Measurements from ENCODE around the gene C1orf21.

The C1orf21 gene

DNA sequence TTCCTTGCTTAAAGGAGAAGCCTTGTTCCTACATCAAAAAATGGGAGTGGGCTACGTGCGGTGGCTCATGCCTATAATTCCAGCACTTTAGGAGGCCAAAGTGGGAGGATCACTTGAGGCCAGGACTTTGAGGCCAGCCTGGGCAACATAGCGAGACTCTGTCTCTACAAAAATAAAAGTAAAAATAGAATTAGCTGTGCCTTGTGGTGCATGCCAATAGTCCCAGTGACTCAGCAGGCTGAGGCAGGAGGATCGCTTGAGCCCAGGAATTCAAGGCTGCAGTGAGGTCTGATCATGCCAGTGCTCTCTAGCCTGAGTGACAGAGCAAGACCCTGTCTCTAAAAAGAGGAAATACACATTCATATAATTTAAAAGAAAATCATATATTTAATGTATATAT, 127.1 kb downstream of the C1orf21 start:
- DNase-seq (ENCODE audit: low read depth in 2 of 2), result no peak

DNA sequence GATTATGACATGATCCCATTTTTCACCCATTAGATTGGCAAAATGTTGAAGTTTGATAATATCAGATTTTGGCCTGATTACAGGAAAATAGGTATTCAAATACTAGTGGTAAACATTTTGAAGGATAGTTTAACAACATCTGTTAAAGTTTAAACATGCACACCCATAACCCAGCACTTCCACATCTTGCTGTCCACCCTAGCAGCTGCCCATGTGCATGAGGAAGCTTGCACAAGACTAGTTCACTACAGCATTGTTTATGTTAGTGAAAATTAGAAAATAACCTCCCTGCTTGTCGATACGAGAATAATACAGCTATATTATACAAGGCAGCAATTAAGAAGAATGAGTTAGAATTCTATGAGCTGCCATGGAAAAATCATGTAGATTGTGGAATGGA, 127.6 kb downstream of the C1orf21 start:
- no peak for DNase-seq (ENCODE audit: low read depth in 2 of 2)

DNA sequence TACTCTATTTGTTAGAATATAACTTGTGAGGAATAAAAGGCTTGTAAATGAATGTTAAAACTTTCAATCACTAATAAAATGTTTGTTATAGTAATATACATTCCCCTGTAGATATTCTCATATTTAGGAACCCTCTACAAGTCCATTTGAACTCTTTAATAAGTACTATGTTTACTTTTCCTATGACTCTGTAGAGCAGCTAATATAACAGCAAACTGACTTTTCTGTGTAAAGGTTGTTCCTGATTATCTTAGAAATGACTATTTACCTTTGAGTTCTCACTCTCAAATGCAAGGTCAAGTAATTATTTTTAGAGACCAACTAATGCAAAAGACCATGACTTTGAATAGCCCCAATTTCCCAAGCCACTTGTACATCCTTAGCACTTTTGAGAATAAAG, 130.3 kb downstream of the C1orf21 start:
- DNase-seq (ENCODE audit: low read depth in 2 of 2), result no peak

GRCh38 chr1:184518736-184519357, 132.0 kb downstream of the C1orf21 start:
- DNase-seq (ENCODE audit: low read depth in 2 of 2), result no peak

GRCh38 chr1:184520336-184520735, 133.5 kb downstream of the C1orf21 start:
- DNase-seq (ENCODE audit: low read depth in 2 of 2), result no peak

DNA sequence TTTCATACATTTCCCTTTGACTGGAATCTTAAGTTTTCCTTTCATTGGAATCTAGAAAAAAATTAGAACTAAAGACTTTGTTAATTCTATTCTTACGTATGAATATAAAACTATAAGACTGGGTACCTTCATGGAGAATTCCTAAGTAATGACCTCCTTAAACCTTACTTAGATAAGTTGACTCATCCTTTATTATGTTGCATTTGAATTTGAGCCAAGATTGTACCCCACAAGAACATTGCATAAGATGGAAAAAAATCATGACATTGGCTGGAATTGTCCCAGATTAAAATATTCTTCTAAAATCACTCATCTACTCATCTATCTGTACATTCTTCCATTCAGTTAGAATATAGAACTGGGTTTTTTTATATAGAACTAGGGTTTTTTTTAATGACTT, 137.4 kb downstream of the C1orf21 start:
- DNase-seq (ENCODE audit: low read depth in 2 of 2), result no peak

DNA sequence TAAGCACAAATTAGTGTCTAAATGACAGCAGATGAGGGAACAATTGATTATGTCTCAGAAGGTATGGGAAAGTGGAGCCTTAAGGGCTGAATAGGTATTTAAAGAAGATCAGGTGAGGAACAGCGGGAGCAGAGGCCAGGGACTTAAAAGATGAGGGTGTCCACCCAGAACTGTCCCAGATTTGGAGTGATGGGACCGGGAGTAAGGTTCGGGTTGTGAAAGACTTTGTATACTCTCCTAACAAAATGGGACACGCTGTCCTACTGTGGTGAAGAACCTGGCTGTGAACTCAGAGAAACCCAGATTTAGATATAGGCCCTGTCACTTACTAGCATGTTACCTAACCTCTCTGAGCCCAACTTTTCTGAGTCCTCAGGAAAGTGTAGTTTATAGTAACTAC, 140.6 kb downstream of the C1orf21 start:
- DNase-seq (ENCODE audit: low read depth in 2 of 2), result no peak

- no peak for DNase-seq (ENCODE audit: low read depth in 2 of 2)
These were observed 143.4 kb downstream of the C1orf21 start for GRCh38 chr1:184530226-184530625.

DNA sequence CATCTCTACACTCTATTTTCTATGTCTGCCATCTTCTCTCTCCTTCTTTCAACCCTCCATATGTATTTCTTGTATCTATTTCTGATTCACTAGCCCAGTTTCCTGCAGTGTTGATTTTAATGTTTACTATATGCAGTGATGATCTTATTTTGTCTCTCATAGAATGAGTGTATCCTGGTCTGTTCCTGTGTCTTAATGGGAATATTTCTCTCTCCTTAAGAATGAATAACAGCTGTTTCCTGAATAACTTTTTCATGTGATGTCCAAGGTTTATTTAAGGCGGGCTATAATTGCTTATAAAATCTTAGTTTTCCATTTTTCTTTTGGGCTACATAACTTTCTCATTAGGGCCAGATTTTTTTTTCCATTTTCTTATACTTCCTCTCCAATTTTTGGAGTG, 144.5 kb downstream of the C1orf21 start:
- no peak for DNase-seq (ENCODE audit: low read depth in 2 of 2)

DNA sequence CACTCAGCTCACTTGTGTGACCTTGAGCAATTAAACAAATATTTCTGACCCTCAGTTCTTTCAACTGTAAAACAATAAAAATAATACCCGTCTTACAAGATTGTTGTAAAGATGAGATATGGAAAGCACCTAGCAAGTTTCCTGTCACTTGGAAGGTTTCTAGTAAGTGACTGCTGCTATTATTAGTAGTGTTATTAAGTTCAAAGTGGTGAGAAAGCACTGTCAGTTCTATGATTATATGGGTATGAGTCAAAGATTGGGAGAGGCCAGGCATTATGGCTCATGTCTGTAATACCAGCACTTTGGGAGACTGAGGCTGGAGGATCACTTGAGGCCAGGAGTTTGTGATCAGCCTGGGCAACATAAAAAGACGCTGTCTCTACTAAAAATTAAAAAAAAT, 145.4 kb downstream of the C1orf21 start:
- no peak for DNase-seq (ENCODE audit: low read depth in 2 of 2)

- DNase-seq (ENCODE audit: low read depth in 2 of 2), result no peak
These were observed 146.2 kb downstream of the C1orf21 start for GRCh38 chr1:184533049-184533448.

GRCh38 chr1:184533915-184534314, 147.1 kb downstream of the C1orf21 start:
- no peak for DNase-seq (ENCODE audit: low read depth in 2 of 2)

DNA sequence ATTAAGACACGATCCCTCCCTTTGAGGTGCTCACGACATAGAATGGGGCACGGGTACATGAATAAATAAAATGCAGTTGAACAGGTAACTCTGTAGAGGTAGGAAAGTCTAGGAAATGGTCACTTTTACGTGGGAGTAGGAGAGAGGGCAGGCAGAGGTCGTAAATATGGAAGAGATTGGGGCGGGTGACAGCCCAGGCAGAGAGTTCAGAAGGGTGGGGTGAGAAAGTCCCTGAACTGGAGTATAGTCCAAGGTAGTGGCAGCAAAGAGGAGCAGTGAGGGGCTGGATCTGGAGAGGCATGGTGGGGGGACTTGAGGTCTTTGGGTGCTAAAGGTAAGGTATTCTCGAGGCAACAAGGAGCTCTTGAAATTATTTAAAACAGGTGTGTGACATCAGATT, 147.9 kb downstream of the C1orf21 start:
- no peak for DNase-seq (ENCODE audit: low read depth in 2 of 2)

DNA sequence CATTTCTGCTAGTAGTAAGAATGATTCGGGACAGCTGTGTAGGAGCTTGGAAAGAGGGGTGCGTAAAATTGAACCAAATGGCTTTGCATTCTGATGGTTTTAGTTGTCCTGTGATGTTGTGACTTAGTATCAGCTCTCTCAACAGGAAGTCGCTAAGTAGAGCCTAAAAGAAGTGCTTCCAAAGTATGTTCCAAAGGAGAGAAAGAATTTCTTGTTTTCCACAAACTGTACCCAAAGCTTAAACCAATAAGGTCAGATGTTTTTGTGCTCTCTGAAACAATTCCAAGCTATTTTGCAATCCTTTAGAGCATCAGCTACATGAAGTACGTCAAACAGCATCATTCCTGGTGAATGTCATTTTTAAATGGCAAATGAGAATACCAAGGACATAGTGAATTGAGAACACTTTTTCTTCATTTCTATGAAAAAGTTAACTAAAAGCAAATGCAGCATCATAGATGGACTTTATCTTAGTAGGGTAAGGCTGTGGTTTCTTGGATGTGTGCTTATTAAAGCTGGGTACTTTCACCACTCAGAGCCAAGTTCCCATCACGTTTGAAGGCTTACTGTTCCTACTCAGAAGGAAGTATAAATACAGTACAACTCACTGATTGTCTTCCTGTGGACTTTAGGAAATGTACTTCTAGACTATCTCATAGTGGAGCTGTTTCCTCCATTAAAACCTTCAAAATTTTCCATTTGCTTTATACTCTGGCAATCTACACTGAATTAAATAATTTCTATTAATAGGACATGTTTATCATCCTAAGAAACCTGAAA, 148.6 kb downstream of the C1orf21 start:
- DNase-seq (ENCODE audit: low read depth in 2 of 2), result no peak

- no peak for DNase-seq (ENCODE audit: low read depth in 2 of 2)
These were observed 149.6 kb downstream of the C1orf21 start for GRCh38 chr1:184536246-184536985.

GRCh38 chr1:184539580-184539979, 152.8 kb downstream of the C1orf21 start:
- no peak for DNase-seq (ENCODE audit: low read depth in 2 of 2)

- no peak for DNase-seq (ENCODE audit: low read depth in 2 of 2)
These were observed 154.8 kb downstream of the C1orf21 start for GRCh38 chr1:184541537-184542152.

GRCh38 chr1:184542291-184542690, 155.5 kb downstream of the C1orf21 start:
- no peak for DNase-seq (ENCODE audit: low read depth in 2 of 2)

DNA sequence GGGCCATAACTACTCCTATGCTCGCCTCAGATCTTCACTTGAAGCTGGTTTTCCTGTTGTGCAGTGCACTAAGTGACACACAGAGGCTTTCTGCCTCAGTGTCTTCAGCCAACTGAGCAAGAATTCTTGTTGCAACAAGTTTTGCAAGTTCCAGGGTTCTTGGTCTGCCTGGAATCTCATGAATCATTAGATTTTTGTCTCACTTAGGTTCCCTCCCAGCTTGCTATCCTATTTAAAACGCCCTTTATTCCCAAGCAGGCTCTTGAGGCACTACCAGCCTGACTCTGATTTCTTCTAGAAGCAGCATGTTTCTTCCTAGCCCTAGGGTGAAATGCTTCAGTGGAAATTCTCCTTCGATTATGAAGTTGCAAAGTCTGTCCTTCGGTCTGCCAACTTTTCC, 158.8 kb downstream of the C1orf21 start:
- DNase-seq (ENCODE audit: low read depth in 2 of 2), result no peak

DNA sequence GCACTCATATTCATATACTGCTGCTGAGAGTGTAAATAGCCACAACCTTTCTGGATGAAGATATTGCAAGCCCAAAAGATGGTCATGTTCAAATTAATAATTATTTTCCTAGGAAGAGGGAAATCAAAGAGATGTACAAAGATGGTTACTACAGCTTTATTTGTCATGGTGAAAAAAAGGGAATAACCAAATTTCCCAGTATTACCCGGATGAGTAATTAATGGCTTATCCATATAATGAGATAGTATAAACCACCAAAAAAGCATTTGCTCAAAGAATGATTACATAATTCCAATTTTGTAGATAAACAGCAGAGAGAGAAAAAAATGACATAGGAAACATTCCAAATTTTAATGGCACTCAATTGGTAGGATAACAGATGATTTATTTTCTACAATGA, 165.6 kb downstream of the C1orf21 start:
- DNase-seq (ENCODE audit: low read depth in 2 of 2), result no peak

DNA sequence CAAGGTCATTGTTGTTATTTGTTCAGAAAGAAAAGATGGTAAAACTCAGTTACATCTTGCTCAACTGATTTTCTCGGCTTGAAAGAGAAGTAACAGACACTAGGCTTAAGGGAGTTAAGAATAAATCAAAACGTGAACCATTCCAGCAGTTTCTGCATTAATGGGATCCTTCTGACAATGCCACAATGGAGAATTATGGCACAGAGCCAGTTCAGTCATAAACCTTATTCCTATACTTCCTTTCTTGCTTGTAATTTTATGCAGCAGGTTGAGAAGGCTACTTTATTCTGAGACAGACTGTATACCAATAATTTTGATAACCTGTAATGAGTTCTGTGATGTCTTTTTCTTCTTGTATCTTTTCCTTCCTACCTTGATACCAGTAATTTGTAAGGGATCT, 167.0 kb downstream of the C1orf21 start:
- no peak for DNase-seq (ENCODE audit: low read depth in 2 of 2)
